Measurements from ENCODE around the gene PI4KB. TPM values are rescaled to one million over a fixed set of nuclear protein-coding genes. Genes with fewer than 3 reads are reported as not detected.

Gene PI4KB
- polyA plus RNA-seq, 1 donor (not counting 4 experiments of a cell fraction or from before 2014, with no cell fraction given): 40.9 TPM

- dilution Hi-C loops (cut with MboI; ENCODE audit: extremely low pct_ligation_motif_present, low sequenced_read_pairs): no loop called here
- peaks cover 43% of the 10 kb centered on the region for H3K79me2 ChIP-seq (ENCODE audit: control insufficient read depth, insufficient read depth, low read length)
- no peaks in the 10 kb centered on the region for H3K9me3 ChIP-seq (ENCODE audit: control insufficient read depth, low read depth, low read length)
- H3K9ac ChIP-seq (ENCODE audit: control insufficient read depth, extremely low read depth, insufficient read depth, low read length): peak within 1 kb of the TSS; percentile 92
- H3K27ac ChIP-seq (ENCODE audit: control insufficient read depth, insufficient read depth, low read length): peak within 1 kb of the TSS; percentile 87
- peak within 1 kb of the TSS; percentile 66 to 89 (median 74) for H3K4me3 ChIP-seq (ENCODE audit: control insufficient read depth in 2 of 3, extremely low read depth in 1 of 3, insufficient read depth in 2 of 3, low read depth in 1 of 3, low read length in 3 of 3)
- peak within 1 kb of the TSS; percentile 84 for H3K4me2 ChIP-seq (ENCODE audit: control insufficient read depth, extremely low read depth, insufficient read depth, low read depth, low read length)
- peaks cover 5% of the 10 kb centered on the region for H4K20me1 ChIP-seq (ENCODE audit: control insufficient read depth, extremely low read depth, insufficient read depth, low read length)
- H3K4me1 ChIP-seq (ENCODE audit: control insufficient read depth, extremely low read depth, insufficient read depth, low read length): peaks cover 14% of the 10 kb centered on the region
- peaks cover 0 to 3% of the 10 kb centered on the region in 2 experiments for H3K36me3 ChIP-seq (ENCODE audit: control insufficient read depth in 2 of 2, extremely low read depth in 1 of 2, insufficient read depth in 2 of 2, low read length in 2 of 2)
- DNase-seq (ENCODE audit: low read depth, low spot score): peak; percentile 78
- peaks cover 4% of the 10 kb centered on the region for H3K9me1 ChIP-seq (ENCODE audit: control insufficient read depth, extremely low read depth, insufficient read depth, low read length)
- FAIRE-seq: peak; percentile 71
- no peak for TF ChIP-seq EZH2 (IDR thresholded peaks at IDR 0.05; ENCODE audit: low read length)
- TF ChIP-seq, protein P1, sequence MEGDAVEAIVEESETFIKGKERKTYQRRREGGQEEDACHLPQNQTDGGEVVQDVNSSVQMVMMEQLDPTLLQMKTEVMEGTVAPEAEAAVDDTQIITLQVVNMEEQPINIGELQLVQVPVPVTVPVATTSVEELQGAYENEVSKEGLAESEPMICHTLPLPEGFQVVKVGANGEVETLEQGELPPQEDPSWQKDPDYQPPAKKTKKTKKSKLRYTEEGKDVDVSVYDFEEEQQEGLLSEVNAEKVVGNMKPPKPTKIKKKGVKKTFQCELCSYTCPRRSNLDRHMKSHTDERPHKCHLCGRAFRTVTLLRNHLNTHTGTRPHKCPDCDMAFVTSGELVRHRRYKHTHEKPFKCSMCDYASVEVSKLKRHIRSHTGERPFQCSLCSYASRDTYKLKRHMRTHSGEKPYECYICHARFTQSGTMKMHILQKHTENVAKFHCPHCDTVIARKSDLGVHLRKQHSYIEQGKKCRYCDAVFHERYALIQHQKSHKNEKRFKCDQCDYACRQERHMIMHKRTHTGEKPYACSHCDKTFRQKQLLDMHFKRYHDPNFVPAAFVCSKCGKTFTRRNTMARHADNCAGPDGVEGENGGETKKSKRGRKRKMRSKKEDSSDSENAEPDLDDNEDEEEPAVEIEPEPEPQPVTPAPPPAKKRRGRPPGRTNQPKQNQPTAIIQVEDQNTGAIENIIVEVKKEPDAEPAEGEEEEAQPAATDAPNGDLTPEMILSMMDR (optimal IDR thresholded peaks at IDR 0.05 in 1 of 3, IDR thresholded peaks at IDR 0.05 in 1 of 3, conservative IDR thresholded peaks at IDR 0.05 in 1 of 3; ENCODE audit: extremely low read depth in 1 of 3, insufficient read depth in 2 of 3, low read length in 3 of 3): no peak
- H2AFZ ChIP-seq (ENCODE audit: control insufficient read depth, low read length): peak within 1 kb of the TSS; percentile 95
- H3K27me3 ChIP-seq (ENCODE audit: control insufficient read depth, extremely low read depth, insufficient read depth, low read length): no peaks in the 10 kb centered on the region
Observed at GRCh38 chr1:151254217-151255213, 72.7 kb downstream of the PI4KB start, which contains the start of gene PSMD4. Gene PSMD4 (plus strand): TSS chr1:151254734. CDS start chr1:151254783, 49 bp downstream.

GRCh38 chr1:151251656-151252470, 75.4 kb downstream of the PI4KB start:
- Histone ChIP-seq H3K79me2 (ENCODE audit: control insufficient read depth, insufficient read depth, low read length) (peaks cover 22% of the 10 kb centered on the region), H3K4me2 (ENCODE audit: control insufficient read depth, extremely low read depth, insufficient read depth, low read depth, low read length) (no peak overlapping the region), H3K9ac (ENCODE audit: control insufficient read depth, extremely low read depth, insufficient read depth, low read length) (no peak overlapping the region), H3K4me1 (ENCODE audit: control insufficient read depth, extremely low read depth, insufficient read depth, low read length) (peaks cover 6% of the 10 kb centered on the region), H4K20me1 (ENCODE audit: control insufficient read depth, extremely low read depth, insufficient read depth, low read length) (no peaks in the 10 kb centered on the region), H3K27ac (ENCODE audit: control insufficient read depth, insufficient read depth, low read length) (no peak overlapping the region), H2AFZ (ENCODE audit: control insufficient read depth, low read length) (no peak overlapping the region), H3K9me3 (ENCODE audit: control insufficient read depth, low read depth, low read length) (no peaks in the 10 kb centered on the region), H3K9me1 (ENCODE audit: control insufficient read depth, extremely low read depth, insufficient read depth, low read length) (no peaks in the 10 kb centered on the region), H3K36me3 (ENCODE audit: control insufficient read depth in 2 of 2, extremely low read depth in 1 of 2, insufficient read depth in 2 of 2, low read length in 2 of 2) (peaks cover 11 to 15% of the 10 kb centered on the region in 2 experiments), H3K27me3 (ENCODE audit: control insufficient read depth, extremely low read depth, insufficient read depth, low read length) (no peaks in the 10 kb centered on the region), H3K4me3 (ENCODE audit: control insufficient read depth in 2 of 3, extremely low read depth in 1 of 3, insufficient read depth in 2 of 3, low read depth in 1 of 3, low read length in 3 of 3) (no peak overlapping the region)
- no peak for TF ChIP-seq EZH2 (IDR thresholded peaks at IDR 0.05; ENCODE audit: low read length)
- TF ChIP-seq, protein P1 (optimal IDR thresholded peaks at IDR 0.05 in 1 of 3, IDR thresholded peaks at IDR 0.05 in 1 of 3, conservative IDR thresholded peaks at IDR 0.05 in 1 of 3; ENCODE audit: extremely low read depth in 1 of 3, insufficient read depth in 2 of 3, low read length in 3 of 3): peak; percentile 57 to 88 (median 63)
- DNase-seq (ENCODE audit: low read depth, low spot score) (peak; percentile 53), FAIRE-seq (no peak)
- dilution Hi-C loops (cut with MboI; ENCODE audit: extremely low pct_ligation_motif_present, low sequenced_read_pairs): no loop called here

Data from keratinocyte (primary cell).